ENCODE results near the gene DAG1.

The DAG1 gene

GRCh38 chr3:49501842-49502241, 31.8 kb downstream of the DAG1 start:
- Histone ChIP-seq H3K9me3 (ENCODE audit: low read length) (no peaks in the 10 kb centered on the region), H3K79me2 (ENCODE audit: insufficient read depth, low read length) (peaks cover 13% of the 10 kb centered on the region; the same call in 1 of the 2 replicates), H2AFZ (ENCODE audit: low read length) (no peak overlapping the region), H3K36me3 (ENCODE audit: insufficient read depth, low read length) (no peaks in the 10 kb centered on the region), H3K27ac (ENCODE audit: low read depth, low read length, poor library complexity, severe bottlenecking) (no peak overlapping the region), H3K27me3 (ENCODE audit: insufficient read depth, low read length) (no peaks in the 10 kb centered on the region), H3F3A (ENCODE audit: insufficient read depth, low read length) (no peaks in the 10 kb centered on the region), H3K4me1 (ENCODE audit: insufficient read depth, low read length, severe bottlenecking) (no peaks in the 10 kb centered on the region), H4K20me1 (ENCODE audit: insufficient read depth, low read length) (no peaks in the 10 kb centered on the region), H3K4me3 (ENCODE audit: low read depth, low read length, poor library complexity, severe bottlenecking) (no peak overlapping the region), H3K4me2 (ENCODE audit: low read length) (no peak overlapping the region), H3K9me2 (ENCODE audit: low read depth, low read length) (no peaks in the 10 kb centered on the region), H3K9ac (ENCODE audit: low read length) (no peak overlapping the region)
- TF ChIP-seq, protein P1, sequence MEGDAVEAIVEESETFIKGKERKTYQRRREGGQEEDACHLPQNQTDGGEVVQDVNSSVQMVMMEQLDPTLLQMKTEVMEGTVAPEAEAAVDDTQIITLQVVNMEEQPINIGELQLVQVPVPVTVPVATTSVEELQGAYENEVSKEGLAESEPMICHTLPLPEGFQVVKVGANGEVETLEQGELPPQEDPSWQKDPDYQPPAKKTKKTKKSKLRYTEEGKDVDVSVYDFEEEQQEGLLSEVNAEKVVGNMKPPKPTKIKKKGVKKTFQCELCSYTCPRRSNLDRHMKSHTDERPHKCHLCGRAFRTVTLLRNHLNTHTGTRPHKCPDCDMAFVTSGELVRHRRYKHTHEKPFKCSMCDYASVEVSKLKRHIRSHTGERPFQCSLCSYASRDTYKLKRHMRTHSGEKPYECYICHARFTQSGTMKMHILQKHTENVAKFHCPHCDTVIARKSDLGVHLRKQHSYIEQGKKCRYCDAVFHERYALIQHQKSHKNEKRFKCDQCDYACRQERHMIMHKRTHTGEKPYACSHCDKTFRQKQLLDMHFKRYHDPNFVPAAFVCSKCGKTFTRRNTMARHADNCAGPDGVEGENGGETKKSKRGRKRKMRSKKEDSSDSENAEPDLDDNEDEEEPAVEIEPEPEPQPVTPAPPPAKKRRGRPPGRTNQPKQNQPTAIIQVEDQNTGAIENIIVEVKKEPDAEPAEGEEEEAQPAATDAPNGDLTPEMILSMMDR (IDR thresholded peaks at IDR 0.05; ENCODE audit: low read length): no peak
- TF ChIP-seq EZH2 (IDR thresholded peaks at IDR 0.05; ENCODE audit: borderline replicate concordance, low read length): no peak

DNA sequence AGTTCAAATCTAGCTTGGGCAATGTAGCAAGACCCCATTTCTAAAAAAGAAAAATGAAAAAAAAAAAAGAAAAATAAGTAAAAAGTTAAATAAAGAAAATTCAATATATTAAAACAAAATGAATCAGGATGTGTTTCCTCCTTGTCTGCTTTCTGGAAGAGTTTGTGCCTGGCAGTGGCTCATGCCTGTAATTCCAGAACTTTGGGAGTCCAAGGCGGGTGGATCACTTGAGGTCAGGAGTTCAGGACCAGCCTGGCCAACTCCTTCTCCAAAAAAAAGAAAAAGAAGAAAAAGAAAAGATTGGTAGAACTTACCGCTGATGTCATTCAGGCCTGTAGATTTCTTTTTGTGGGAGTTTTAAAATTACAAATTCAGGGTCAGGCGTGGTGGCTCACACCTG, 36.8 kb downstream of the DAG1 start:
- Histone ChIP-seq H3K27me3 (ENCODE audit: insufficient read depth, low read length) (no peaks in the 10 kb centered on the region), H2AFZ (ENCODE audit: low read length) (no peak overlapping the region), H3K9ac (ENCODE audit: low read length) (no peak overlapping the region), H3F3A (ENCODE audit: insufficient read depth, low read length) (no peaks in the 10 kb centered on the region), H3K4me2 (ENCODE audit: low read length) (no peak overlapping the region), H3K9me2 (ENCODE audit: low read depth, low read length) (no peaks in the 10 kb centered on the region), H3K4me3 (ENCODE audit: low read depth, low read length, poor library complexity, severe bottlenecking) (no peak overlapping the region), H4K20me1 (ENCODE audit: insufficient read depth, low read length) (no peaks in the 10 kb centered on the region), H3K27ac (ENCODE audit: low read depth, low read length, poor library complexity, severe bottlenecking) (no peak overlapping the region), H3K9me3 (ENCODE audit: low read length) (no peaks in the 10 kb centered on the region), H3K79me2 (ENCODE audit: insufficient read depth, low read length) (peaks cover 13% of the 10 kb centered on the region; the same call in 1 of the 2 replicates), H3K36me3 (ENCODE audit: insufficient read depth, low read length) (peaks cover 15% of the 10 kb centered on the region; the same call in 1 of the 2 replicates), H3K4me1 (ENCODE audit: insufficient read depth, low read length, severe bottlenecking) (no peaks in the 10 kb centered on the region)
- TF ChIP-seq EZH2 (IDR thresholded peaks at IDR 0.05; ENCODE audit: borderline replicate concordance, low read length): no peak
- TF ChIP-seq, protein P1 (IDR thresholded peaks at IDR 0.05; ENCODE audit: low read length): no peak

GRCh38 chr3:49509028-49509561, 39.0 kb downstream of the DAG1 start:
- no peaks in the 10 kb centered on the region for H3K27me3 ChIP-seq (ENCODE audit: insufficient read depth, low read length)
- H3K9me3 ChIP-seq (ENCODE audit: low read length): no peaks in the 10 kb centered on the region
- peaks cover 8% of the 10 kb centered on the region; the same call in 1 of the 2 replicates for H3K79me2 ChIP-seq (ENCODE audit: insufficient read depth, low read length)
- H3K4me1 ChIP-seq (ENCODE audit: insufficient read depth, low read length, severe bottlenecking): no peaks in the 10 kb centered on the region
- no peaks in the 10 kb centered on the region for H3K9me2 ChIP-seq (ENCODE audit: low read depth, low read length)
- H2AFZ ChIP-seq (ENCODE audit: low read length): no peak overlapping the region
- no peaks in the 10 kb centered on the region for H3F3A ChIP-seq (ENCODE audit: insufficient read depth, low read length)
- no peaks in the 10 kb centered on the region for H4K20me1 ChIP-seq (ENCODE audit: insufficient read depth, low read length)
- H3K9ac ChIP-seq (ENCODE audit: low read length): no peak overlapping the region
- H3K4me2 ChIP-seq (ENCODE audit: low read length): no peak overlapping the region
- TF ChIP-seq, protein P1 (IDR thresholded peaks at IDR 0.05; ENCODE audit: low read length): no peak
- TF ChIP-seq EZH2 (IDR thresholded peaks at IDR 0.05; ENCODE audit: borderline replicate concordance, low read length): no peak
- no peak overlapping the region for H3K27ac ChIP-seq (ENCODE audit: low read depth, low read length, poor library complexity, severe bottlenecking)
- H3K36me3 ChIP-seq (ENCODE audit: insufficient read depth, low read length): peaks cover 30% of the 10 kb centered on the region
- no peak overlapping the region for H3K4me3 ChIP-seq (ENCODE audit: low read depth, low read length, poor library complexity, severe bottlenecking)

All from OCI-LY1 (cell line).